Fibroblast of pulmonary artery (primary cell): ENCODE results near the gene FAM118B.

Experiments used
- DNase-seq: peaks from one replicate; pipeline ENCODE4 v3.0.0-alpha.2; 2010; ENCODE audit warnings: low read depth
- H3K4me3 ChIP-seq: replicated peaks from 2 replicates; pipeline ENCODE4 v1.5.1; 2011; ENCODE audit warnings: low read depth, mild to moderate bottlenecking, control low read depth, low read length, moderate library complexity
- TF ChIP-seq, protein P1 (sequence below): IDR thresholded peaks from 2 replicates; pipeline ENCODE4 v1.5.1; 2011; ENCODE audit warnings: mild to moderate bottlenecking, control low read depth, low read length, inconsistent platforms; ENCODE audit errors: missing control alignments

The FAM118B gene

DNA sequence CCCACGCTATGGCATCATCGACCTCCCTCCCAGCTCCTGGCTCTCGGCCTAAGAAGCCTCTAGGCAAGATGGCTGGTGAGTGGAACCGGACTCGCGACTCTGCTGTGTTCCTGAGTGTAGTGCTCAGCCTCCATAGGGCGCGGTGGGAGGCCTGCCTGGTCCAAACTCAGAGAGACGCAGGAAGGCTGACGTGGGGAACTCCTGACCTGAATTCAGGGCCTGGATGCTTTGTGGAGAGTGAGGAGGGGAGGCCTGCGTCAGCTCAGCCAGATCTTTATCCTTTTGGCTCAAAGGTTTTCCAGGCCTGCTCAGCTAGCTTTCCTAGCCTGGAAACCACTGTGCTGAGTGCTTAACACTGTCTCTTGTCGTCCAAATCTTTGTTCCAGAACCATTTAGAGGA lies 79.3 kb downstream of the FAM118B start:
- TF ChIP-seq, protein P1, sequence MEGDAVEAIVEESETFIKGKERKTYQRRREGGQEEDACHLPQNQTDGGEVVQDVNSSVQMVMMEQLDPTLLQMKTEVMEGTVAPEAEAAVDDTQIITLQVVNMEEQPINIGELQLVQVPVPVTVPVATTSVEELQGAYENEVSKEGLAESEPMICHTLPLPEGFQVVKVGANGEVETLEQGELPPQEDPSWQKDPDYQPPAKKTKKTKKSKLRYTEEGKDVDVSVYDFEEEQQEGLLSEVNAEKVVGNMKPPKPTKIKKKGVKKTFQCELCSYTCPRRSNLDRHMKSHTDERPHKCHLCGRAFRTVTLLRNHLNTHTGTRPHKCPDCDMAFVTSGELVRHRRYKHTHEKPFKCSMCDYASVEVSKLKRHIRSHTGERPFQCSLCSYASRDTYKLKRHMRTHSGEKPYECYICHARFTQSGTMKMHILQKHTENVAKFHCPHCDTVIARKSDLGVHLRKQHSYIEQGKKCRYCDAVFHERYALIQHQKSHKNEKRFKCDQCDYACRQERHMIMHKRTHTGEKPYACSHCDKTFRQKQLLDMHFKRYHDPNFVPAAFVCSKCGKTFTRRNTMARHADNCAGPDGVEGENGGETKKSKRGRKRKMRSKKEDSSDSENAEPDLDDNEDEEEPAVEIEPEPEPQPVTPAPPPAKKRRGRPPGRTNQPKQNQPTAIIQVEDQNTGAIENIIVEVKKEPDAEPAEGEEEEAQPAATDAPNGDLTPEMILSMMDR: no peak
- no peak overlapping the region for H3K4me3 ChIP-seq
- no peak for DNase-seq

DNA sequence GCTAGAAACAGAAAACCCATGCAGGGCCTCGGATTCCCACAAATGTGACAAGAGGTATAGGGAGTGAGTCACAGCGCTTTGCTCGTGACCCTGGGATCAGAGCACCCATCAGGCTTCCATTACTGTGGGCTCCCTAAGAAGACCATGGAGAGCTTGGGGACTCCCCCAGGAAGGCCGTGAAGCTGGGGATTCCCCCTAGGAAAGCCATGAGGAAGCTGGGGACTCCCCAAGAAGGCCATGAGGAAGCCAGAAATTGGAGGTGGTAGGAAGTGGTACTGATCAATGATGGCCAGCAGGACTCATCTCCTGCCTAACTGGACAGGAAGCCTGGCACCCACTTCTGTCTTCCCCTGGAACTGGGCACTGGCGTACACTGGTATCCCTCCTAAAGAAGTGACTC lies 82.1 kb downstream of the FAM118B start:
- no peak for DNase-seq
- no peak overlapping the region for H3K4me3 ChIP-seq
- TF ChIP-seq, protein P1: no peak

DNA sequence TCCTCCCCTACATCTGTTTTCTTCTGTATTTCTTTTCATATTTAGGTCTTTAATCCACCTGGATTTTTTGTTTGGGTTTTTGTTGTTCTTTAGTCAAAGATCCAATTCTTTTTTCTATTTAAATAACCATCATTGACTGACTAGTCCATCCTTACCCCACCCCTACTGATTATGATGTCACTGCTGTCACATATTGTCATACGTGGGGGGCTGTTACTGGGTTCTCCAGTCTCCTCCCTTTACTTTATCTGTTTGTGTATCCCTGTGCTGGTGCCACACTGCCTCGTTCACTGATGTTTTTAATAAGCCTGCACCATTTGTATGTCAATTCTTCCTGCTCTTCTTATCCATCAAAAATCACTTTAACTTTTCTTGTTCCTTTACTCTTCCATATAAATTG lies 85.4 kb downstream of the FAM118B start:
- no peak for DNase-seq
- TF ChIP-seq, protein P1: no peak
- no peak overlapping the region for H3K4me3 ChIP-seq

DNA sequence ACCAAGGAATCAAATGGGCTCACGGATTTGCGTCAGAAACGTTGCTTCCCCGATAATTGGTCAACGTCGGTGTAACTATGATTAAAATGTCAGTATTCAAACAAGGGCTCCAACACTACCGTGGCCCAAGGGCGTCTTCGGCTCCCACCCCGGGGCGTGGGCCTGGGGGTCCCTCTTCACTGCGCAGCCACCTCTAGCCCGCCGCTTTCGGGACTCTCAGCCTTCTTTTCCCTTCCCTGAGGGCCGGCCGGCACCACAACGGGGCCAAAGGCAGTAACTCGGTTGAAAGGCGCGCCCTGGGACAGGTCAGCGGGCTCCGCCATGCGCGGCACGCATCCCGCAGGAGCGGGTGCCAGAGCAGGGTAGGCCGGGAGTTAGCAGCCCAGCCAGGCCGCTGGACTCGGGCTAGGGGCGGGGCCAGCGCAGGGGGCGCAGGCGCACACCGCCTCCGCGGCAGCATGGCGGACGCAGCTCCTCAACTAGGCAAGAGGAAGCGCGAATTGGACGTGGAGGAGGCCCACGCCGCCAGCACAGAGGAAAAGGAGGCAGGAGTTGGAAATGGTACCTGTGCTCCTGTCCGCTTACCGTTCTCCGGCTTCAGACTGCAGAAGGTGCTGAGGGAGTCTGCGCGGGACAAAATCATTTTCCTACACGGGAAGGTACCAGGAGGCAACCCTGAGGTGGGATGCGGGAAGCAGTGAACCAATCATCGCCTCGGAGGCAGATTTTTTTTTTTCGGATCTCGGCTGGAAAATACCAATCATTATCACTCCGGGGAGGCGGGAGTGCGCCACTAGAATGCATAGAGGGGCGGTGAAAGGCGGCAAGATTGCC lies 92.3 kb downstream of the FAM118B start, which contains the start of gene DCPS:
DCPS (plus strand) TSS at position 438 of the 834 bp plus-strand sequence; CDS start at position 459, 21 bp downstream.
- peak within 1 kb of the TSS; percentile 89 for H3K4me3 ChIP-seq
- TF ChIP-seq, protein P1: no peak
- DNase-seq: peak; percentile 91

DNA sequence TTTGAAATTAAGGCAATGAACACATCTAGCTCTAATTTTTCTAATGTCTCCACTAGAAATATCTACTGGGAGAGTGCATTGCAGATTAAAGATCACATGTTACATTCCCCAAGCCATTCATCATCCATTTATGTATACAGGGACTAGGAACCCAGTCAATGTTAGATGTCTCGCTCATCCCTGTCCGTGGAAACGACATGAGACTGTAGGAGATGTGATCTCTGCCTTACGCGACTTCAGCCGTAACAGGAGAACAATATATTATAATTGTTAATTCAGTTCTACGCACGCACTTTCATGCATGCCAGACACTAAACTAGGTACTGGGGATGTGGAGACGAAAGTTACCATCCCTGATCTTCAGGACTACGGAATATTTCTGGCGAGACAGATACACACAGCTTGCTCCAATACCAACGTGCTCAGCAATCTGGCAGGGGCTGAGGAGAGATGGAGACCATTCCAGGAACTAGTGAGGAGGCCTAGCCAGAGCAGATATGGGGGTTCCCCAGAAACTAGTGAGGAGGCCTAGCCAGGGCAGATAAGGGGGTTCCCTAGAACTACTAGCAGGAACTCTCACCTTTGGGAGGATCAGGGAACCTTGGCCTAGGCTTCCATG lies 93.0 kb downstream of the FAM118B start:
- peak overlapping the region; percentile 89 for H3K4me3 ChIP-seq
- TF ChIP-seq, protein P1: no peak
- DNase-seq: no peak

DNA sequence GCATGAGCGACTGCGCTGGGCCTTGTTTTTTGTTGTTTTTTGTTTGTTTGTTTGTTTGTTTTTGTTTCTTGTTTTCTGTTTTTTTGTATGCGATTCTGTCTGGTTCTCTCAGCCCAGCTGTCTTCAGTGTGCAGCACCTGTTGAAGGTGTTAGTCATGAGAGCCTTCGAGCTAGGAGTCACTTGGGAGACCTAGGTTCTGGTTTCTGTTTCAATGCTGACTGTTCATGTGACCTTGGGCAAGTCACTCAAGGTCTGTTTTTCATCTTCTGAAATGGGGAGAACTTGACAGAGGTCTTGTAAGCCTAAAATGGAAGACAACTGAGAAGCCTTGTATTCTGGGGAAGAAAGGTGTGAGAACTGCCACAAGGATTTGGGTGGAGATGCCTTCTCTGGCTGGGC lies 94.1 kb downstream of the FAM118B start:
- TF ChIP-seq, protein P1: no peak
- DNase-seq: no peak
- no peak overlapping the region for H3K4me3 ChIP-seq
